ENCODE data around the gene JMJD4.

Gene JMJD4

DNA sequence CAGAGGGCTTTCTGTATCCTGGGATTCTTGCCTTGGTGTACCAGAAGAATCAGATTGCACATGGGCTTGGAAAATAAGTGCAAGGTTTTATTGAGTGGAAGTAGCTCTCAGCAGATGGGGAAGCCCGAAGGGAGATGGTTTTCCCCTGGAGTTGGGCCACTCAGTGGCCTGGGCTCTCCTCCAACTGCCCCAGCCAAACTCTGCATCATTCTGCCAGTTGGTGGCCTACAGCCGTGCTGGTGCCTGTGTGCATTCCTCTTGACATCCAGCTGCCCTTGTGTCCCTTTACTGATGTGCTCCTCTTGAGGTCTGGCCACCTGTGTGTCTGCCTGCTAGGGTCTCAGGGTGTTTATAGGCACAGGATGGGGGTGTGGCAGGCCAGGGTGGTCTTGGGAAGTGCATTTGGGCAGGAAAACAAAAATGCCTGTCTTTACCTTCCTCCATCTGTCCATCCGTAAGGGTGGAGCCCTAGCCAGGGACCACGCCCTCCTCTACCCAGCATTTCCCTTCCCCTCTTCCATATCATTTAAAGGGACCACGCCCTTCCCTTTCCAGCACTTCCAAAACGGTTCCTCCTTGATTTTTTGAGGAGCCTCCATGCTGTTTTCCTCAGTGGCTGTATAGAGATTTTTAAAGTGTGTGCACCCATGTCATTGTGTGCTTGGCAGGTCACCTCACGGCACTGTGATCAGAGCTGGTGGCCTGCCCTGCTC, 19.1 kb upstream of the JMJD4 start:
- no peak for DNase-seq (ENCODE audit: low read depth, low spot score)

DNA sequence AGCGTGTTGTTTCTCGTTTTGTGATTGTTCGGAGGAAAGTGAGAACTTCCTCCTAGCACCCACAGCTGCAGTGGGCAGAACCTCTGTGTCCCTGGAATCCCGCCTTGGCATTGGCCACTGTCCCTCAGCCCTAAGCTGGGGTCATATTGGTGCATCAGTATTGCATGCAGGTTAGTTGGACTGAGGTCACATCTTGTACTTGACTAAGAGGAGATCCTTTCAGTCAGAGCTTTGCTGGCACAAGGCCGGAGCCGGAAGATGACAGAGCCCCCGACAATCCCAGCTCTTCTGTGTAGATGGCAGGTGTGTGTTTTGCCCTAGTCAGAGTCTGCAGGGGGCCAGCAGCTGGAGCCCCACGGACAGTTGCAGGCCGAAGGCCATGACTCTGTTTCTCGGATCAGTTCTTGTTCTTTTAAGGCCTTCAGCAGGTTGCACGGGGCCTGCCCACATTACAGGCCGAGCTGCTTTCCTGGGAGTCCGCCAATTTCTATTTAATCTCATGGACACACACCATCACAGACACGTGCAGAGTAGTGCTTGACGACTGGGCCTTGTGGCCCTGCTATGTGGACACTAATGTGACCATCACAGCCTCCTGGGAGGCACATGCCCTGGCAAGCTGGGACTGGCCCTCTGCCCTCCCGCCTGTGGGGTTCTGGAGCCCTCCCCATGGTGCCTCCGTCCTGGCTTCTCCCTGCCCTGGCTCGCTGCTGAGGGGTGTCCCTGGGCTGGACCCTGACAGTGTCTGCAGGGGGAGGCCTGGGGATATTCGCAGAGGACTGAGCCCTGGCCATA, 15.0 kb upstream of the JMJD4 start:
- DNase-seq (ENCODE audit: low read depth, low spot score): no peak

DNA sequence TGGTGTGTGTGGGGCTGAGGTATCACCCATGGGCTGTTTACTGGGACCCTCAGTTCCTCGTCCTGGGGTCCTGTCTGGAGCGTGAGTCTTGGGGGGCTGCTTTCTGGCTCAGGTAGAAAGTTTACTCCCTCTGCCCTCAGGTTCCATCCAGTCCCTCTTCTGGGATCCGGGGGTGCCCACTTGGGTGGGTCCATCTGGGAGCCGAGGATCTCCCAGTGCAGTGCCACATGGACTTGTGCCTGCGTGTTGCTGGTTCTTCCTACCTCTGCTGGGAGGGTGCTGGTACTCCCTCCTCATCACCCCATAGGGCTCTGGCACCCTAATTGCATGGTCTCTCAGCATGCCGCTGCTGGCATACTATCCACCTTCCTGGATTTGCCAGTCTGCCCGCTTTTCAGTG, 14.1 kb upstream of the JMJD4 start:
- no peak for DNase-seq (ENCODE audit: low read depth, low spot score)

- DNase-seq (ENCODE audit: low read depth, low spot score): no peak
These were observed 13.5 kb upstream of the JMJD4 start for GRCh38 chr1:227748496-227749182.

GRCh38 chr1:227747948-227748495, 12.9 kb upstream of the JMJD4 start:
- DNase-seq (ENCODE audit: low read depth, low spot score): no peak

- no peak for DNase-seq (ENCODE audit: low read depth, low spot score)
These were observed 12.3 kb upstream of the JMJD4 start for GRCh38 chr1:227747382-227747781.

GRCh38 chr1:227746676-227747075, 11.6 kb upstream of the JMJD4 start:
- DNase-seq (ENCODE audit: low read depth, low spot score): no peak

DNA sequence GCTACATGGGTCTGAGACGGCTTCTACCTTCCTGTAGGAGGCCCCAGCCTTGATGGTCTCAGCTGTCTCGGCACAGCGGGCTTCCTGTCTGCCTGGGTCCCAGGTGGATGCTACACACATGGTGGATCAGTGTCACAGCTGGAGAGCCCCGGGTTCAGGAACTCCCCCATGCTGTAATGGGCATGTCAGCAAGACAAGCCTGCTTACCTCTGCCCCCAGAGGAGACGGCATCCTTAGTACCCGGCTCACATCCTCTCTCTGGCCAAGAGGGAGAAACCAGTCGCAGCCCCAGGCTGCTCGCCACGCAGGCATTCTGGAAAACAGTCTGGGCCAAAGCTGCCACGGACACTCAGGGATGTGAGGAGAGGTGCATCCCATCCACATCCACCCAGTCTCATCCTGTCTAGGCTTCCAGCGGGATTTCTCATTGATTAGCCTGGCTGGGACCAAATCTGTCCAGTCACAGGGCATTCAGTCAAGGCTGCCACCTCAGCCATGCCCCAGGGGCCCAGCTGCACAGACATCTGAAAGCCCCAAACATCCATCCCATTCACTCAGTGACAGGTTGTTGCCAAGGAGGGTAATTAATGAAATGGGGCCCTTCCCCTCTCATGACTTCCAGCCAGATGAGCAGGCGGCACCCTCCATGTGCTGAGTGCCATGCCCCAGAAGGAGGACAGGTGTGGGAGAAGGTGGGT, 10.6 kb upstream of the JMJD4 start:
- no peak for DNase-seq (ENCODE audit: low read depth, low spot score)

- no peak for DNase-seq (ENCODE audit: low read depth, low spot score)
These were observed 9.6 kb upstream of the JMJD4 start for GRCh38 chr1:227744668-227745067.

- DNase-seq (ENCODE audit: low read depth, low spot score): no peak
These were observed 7.9 kb upstream of the JMJD4 start for GRCh38 chr1:227742738-227743715.

- DNase-seq (ENCODE audit: low read depth, low spot score): no peak
These were observed 6.2 kb upstream of the JMJD4 start for GRCh38 chr1:227741166-227741870.

DNA sequence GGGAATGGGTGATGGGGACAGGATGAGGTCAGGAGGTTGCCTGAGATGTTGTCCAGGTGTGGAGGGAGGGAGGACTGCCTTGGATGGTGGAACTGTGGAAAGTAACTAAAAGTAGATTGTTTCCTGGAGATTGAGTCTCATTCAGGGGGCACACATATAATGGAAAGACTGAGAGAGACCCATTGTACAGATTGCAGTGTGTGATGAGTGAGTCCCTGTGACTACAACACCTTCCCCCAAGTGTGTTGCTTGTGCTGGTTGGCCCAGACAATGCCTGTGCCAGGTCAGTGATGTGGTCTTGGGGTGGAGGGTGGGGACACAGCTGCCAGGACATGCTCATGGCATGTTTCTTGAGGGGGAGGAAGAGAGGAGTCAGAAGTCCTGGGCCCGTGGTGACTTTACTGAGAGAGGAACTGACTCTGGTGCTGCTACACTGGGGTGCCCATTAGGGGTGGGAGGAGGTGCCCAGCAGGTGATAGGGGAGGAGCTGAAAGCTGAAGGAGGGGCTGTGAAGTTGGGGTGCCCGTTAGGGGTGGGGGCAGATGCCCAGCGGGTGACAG, 5.4 kb upstream of the JMJD4 start:
- no peak for DNase-seq (ENCODE audit: low read depth, low spot score)

- no peak for DNase-seq (ENCODE audit: low read depth, low spot score)
These were observed 4.5 kb upstream of the JMJD4 start for GRCh38 chr1:227739636-227740035.

DNA sequence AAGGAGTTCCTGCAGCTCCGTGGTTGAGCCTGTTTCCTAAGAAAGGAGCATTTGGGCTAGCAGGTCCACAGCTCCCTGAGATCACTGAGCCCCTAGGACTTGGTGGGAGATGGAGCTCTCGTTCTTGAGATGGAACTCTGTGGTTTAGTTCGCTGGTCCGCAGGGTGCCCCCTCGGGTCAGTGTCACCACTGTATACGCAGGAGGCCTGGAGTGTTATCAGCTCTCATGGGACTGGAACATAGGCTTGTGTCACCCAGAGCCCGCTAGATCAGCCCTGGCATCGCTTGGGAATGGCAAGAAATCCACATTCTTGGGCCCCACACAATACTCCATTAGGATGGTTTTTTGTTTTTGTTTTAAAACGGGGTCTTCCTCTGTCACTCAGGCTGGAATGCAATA, 3.7 kb upstream of the JMJD4 start:
- DNase-seq (ENCODE audit: low read depth, low spot score): no peak

DNA sequence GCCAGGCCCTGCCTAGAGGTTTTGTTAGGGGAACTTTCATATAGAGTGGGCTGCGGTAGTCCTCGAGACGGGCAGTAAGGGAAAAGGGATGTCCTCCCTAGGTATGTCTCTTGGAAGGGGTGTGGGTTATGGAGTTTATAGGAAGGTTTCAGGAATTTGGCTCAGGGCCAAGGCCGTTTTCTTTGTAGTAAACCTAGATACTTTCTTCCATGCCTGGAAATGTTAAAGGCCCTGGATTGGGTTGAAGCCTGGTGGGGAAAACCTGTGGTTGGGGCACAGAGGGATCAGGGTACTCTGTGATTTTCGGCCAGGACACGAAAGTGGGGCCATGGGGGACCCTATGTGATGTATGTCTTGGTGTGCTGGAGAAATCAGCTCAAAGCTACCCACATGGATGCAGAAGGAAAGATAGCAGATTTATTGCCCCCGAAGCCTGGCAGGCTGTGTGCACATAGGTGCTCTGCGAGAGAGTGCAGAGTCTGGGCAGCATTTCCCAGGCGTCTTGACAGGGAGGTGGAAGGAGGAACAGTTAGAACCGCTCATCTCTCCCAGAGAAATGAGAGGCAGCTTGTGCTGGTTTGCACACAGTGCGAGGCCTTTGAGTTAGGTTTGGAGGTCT, 1.8 kb upstream of the JMJD4 start:
- no peak for DNase-seq (ENCODE audit: low read depth, low spot score)

DNA sequence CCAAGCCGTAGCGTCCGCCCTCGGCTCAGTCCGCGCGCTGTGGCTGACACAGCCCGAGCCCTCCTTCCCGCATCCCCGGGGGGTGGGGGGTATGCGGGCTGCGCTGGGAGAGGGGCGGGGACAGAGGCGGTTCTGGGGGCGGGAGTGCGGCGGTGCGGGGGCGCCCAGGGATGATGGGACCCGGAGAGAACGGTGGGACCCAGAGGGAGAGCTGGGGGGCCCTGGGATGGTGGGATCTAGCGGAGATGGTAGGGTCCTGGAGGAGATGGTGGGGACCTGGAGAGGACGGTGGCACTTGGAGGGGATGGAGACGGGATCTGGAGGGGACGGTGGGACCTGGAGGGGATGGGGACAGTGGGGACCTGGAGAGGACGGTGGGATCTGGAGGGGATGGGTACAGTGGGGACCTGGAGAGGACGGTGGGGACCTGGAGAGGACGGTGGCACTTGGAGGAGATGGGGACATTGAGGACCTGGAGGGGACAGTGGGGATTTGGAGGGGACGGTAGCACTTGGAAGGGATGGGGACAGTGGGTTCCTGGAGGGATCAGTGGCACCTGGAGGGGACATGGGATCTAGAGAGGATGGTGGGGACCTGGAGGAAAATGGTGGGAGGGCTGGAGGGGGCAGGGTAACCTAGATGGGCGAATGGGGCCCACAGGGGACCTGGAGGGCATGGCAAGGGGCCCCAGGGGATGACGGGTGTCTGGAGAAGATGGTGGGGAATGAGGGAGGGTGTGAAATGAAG, 610 bp upstream of the JMJD4 start:
- no peak for DNase-seq (ENCODE audit: low read depth, low spot score)

- no peak for DNase-seq (ENCODE audit: low read depth, low spot score)
These were observed 601 bp downstream of the JMJD4 start for GRCh38 chr1:227734546-227734855.

GRCh38 chr1:227733751-227734545, 1.2 kb downstream of the JMJD4 start:
- DNase-seq (ENCODE audit: low read depth, low spot score): no peak

All from activated naive CD8-positive, alpha-beta T cell treated with anti-CD3 and anti-CD28 coated beads, Interleukin-2, amount 50 U/mL, for 16 hours (primary cell).